GM12892 (cell line): ENCODE measurements around the gene RGS10.

Experiments
- DNase-seq: peaks from one replicate; pipeline ENCODE4 v3.0.0; 2011; ENCODE audit not compliant: insufficient read length
- FAIRE-seq: peaks from 2 replicates; lab custom pipeline; 2011; peaks lifted over from hg19 to GRCh38; lab: Jason Lieb, UNC
- POLR2A ChIP-seq: IDR thresholded peaks from 2 replicates; pipeline ENCODE4 v1.6.1; 2011; ENCODE audit warnings: low read depth, low read length, control low read depth
- POLR2AphosphoS5 ChIP-seq: IDR thresholded peaks from 2 replicates; pipeline ENCODE4 v1.6.1; 2011; ENCODE audit warnings: low read depth, low read length, control low read depth
- TAF1 ChIP-seq: IDR thresholded peaks from 2 replicates; pipeline ENCODE4 v1.6.1; 2011; ENCODE audit warnings: low read depth, mild to moderate bottlenecking, control low read depth, low read length, borderline replicate concordance

The RGS10 gene

GRCh38 chr10:119500123-119500795 lies 42.3 kb downstream of the RGS10 start:
- FAIRE-seq (no peak), DNase-seq (no peak)
- TF ChIP-seq POLR2AphosphoS5, result no peak

DNA sequence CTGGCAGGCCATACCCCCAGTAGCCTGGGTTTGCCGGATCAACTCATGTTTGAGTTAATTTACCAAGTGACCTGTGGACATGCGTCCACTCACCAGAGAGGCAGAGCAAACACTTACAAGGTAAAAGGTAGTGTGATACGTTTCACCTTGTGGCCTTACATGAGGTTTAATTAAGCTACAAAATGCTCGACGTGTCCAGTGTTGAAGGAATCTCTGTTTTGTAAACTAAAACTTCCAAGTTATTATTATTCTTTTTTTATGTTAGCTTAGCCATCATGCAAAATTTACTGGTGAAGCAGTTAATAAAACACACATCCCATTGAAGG lies 42.9 kb downstream of the RGS10 start:
- DNase-seq (no peak), FAIRE-seq (no peak)
- TF ChIP-seq TAF1 (no peak), POLR2AphosphoS5 (no peak), POLR2A (no peak)

GRCh38 chr10:119498889-119499676 lies 43.4 kb downstream of the RGS10 start:
- TF ChIP-seq TAF1, result no peak
- no peak for TF ChIP-seq POLR2A
- TF ChIP-seq POLR2AphosphoS5, result no peak
- DNase-seq, result no peak

GRCh38 chr10:119497243-119497642 lies 45.3 kb downstream of the RGS10 start:
- FAIRE-seq, result no peak
- TF ChIP-seq TAF1 (no peak), POLR2AphosphoS5 (no peak), POLR2A (no peak)
- DNase-seq, result no peak

More at GRCh38 chr10:119498889-119499676, 43.4 kb downstream of the RGS10 start:
- peak; percentile 9 for FAIRE-seq

DNA sequence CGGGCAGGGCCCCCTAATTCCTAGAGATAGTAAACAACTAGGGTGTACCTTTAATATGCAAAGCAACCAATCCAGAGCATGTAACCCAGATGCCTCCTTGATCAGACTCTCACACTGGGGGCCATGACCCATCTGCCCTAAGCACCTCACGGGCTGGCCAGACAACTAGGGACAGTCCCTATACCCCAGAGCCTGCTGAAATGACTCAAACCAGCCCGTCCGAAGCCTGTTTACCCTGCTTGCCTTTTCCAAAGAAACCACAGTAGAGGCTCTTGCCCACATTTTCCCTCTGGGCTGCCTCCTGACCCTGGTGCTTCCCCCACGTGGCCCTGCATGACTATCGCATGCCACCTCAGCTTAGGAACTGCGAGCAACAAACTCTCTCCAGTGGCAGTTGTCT lies 46.2 kb downstream of the RGS10 start:
- peak; percentile 58 for FAIRE-seq
- no peak for DNase-seq
- TF ChIP-seq POLR2AphosphoS5, result 0 out of 2 replicates have a peak, but pooled peaks have one; percentile 22
- TF ChIP-seq POLR2A, result no peak
- TF ChIP-seq TAF1, result no peak

DNA sequence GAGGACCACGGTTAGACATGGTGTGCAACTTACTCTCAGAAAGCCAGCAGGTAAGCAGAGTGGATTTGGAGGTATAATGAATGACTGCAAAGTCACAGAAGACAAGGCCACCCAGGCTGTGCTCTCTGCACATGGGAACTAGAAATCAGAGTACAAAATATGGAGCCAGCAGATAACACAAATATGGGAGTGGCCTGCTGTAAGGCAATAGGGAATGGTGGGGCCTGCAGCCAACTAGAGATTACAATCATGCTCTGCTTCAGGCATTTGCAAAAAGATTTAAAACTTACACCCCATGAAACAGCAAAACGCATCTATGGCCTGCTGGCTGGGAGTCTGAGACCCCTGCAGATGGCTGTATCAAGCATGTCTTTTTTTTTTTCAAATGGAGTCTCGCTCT lies 47.0 kb downstream of the RGS10 start:
- no peak for DNase-seq
- no peak for FAIRE-seq
- TF ChIP-seq TAF1 (no peak), POLR2A (no peak), POLR2AphosphoS5 (no peak)

DNA sequence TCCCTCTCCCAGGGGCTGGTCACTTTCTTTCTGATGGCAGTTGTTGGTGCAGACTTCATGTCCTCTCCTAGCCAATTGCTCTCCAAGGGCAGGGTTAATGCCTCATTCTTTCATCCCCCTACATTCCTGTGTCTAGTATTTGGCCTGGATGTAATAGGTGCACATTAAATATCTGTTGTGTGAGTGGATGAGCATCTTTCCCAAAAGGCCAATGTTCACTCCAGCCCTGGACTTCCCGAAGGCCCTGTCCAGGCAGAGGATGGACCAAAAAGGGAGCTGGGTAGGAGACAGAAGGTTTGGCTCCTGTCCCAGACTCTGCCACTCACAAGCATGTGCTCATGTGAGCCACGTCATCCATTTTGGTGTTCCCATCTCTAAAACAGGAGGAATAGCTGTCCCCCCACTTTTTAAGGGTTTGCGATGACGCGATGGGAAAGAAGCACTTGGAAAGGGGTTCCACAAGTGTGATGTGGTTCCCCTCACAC lies 47.5 kb downstream of the RGS10 start:
- no peak for DNase-seq
- no peak for FAIRE-seq
- no peak for TF ChIP-seq POLR2A
- no peak for TF ChIP-seq POLR2AphosphoS5
- TF ChIP-seq TAF1, result no peak

- TF ChIP-seq TAF1, result no peak
- TF ChIP-seq POLR2A, result no peak
- no peak for TF ChIP-seq POLR2AphosphoS5
- FAIRE-seq, result no peak
- DNase-seq, result no peak
Measured at GRCh38 chr10:119494236-119495020, 48.1 kb downstream of the RGS10 start.

GRCh38 chr10:119493155-119493554 lies 49.4 kb downstream of the RGS10 start:
- DNase-seq, result no peak
- TF ChIP-seq POLR2A, result no peak
- FAIRE-seq, result no peak

- FAIRE-seq, result no peak
Measured at GRCh38 chr10:119491966-119492757, 50.4 kb downstream of the RGS10 start.

DNA sequence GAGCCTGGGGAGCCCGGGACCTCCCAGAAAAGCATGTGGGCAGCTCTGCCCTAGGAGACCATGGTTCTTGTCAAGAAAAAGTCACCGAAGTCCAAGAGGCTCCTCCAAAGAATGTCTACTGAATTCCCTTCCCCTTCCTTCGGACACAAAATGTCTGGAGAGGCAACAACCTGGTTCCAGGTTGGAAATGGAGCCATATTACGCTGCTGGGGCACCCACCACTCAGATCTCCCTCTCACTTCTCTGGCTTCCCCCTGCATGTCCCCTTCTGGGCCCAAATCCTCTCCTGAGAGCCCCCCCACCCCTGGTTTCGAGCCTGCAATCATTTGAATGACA lies 52.6 kb downstream of the RGS10 start:
- no peak for DNase-seq
- FAIRE-seq, result no peak
- TF ChIP-seq POLR2AphosphoS5 (no peak), POLR2A (no peak), TAF1 (no peak)

More at GRCh38 chr10:119491966-119492757, 50.4 kb downstream of the RGS10 start:
- TF ChIP-seq POLR2AphosphoS5 (no peak), POLR2A (no peak), TAF1 (no peak)
- no peak for DNase-seq
